Muscle layer of colon (tissue), 2 donors: Measurements from ENCODE around the gene SDCBP2.

ENCODE experiments used
- H3K27ac ChIP-seq: one replicate; pipeline ENCODE4 v1.7.0; 2013; ENCODE audit warnings: low read depth, mild to moderate bottlenecking, low read length, moderate library complexity
- H3K27me3 ChIP-seq, 2 donors: one replicate each; pipeline ENCODE4 v1.7.0; 2013; ENCODE audit warnings: low read length in 2 of 2, mild to moderate bottlenecking in 2 of 2; ENCODE audit not compliant: insufficient read depth in 2 of 2, control insufficient read depth in 1 of 2
- H3K36me3 ChIP-seq: one replicate; pipeline ENCODE4 v1.7.0; 2013; ENCODE audit warnings: mild to moderate bottlenecking, low read length; ENCODE audit not compliant: insufficient read depth
- H3K4me1 ChIP-seq: one replicate; pipeline ENCODE4 v1.7.0; 2013; ENCODE audit warnings: mild to moderate bottlenecking, low read length; ENCODE audit not compliant: insufficient read depth
- H3K4me3 ChIP-seq, 2 donors: one replicate each; pipeline ENCODE4 v1.7.0; 2013; ENCODE audit warnings: low read length in 2 of 2, low read depth in 1 of 2, mild to moderate bottlenecking in 1 of 2, moderate library complexity in 1 of 2
- H3K9ac ChIP-seq: one replicate; pipeline ENCODE4 v1.7.0; 2013; ENCODE audit warnings: low read length
- H3K9me3 ChIP-seq: one replicate; pipeline ENCODE4 v1.7.0; 2013; ENCODE audit warnings: mild to moderate bottlenecking, low read length
- donor health status: abdominal sarcoma.
- donor health status: Adenocarcinoma of cecum.

Gene SDCBP2

GRCh38 chr20:1264727-1265126 lies 64.2 kb downstream of the SDCBP2 start:
- H3K4me1 ChIP-seq: peaks cover 15% of the 10 kb centered on the region
- H3K9me3 ChIP-seq: no peaks in the 10 kb centered on the region
- no peaks in the 10 kb centered on the region for H3K36me3 ChIP-seq
- H3K27me3 ChIP-seq: no peaks in the 10 kb centered on the region
- no peak overlapping the region for H3K27ac ChIP-seq
- H3K9ac ChIP-seq: no peak overlapping the region
- no peak overlapping the region for H3K4me3 ChIP-seq

DNA sequence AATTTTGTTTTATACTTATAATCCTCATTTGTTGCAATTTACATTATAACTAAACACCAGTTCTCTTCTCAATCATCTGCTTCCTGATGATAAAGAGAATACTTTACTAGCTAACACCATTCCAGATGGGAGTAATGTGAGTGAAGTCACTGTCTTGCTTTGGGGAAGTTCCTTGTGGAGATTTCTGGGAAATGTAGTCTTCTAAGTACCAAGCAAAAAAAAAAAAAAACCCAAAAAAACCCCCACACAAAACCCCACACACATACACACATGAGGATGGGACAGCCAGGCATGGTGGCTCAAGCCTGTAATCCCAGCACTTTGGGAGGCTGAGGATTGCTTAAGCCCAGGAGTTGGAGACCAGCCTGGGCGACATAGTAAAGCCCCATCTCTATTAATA lies 65.1 kb downstream of the SDCBP2 start:
- no peaks in the 10 kb centered on the region for H3K27me3 ChIP-seq

More for the DNA sequence above, 65.1 kb downstream of the SDCBP2 start:
- Histone ChIP-seq H3K9ac (no peak overlapping the region), H3K4me3 (no peak overlapping the region), H3K9me3 (no peaks in the 10 kb centered on the region), H3K27ac (no peak overlapping the region), H3K4me1 (peaks cover 15% of the 10 kb centered on the region), H3K36me3 (no peaks in the 10 kb centered on the region)
